ENCODE data around the gene NCMAP.
"Not testable (repeated sequence)": the region's sequence is repeated elsewhere in the genome, so short reads cannot be mapped to it uniquely, and the experiment has no call there.

NCMAP gene

GRCh38 chr1:24544239-24544638, 11.6 kb upstream of the NCMAP start:
- no peak for DNase-seq

GRCh38 chr1:24545662-24546061, 10.2 kb upstream of the NCMAP start:
- no peak for DNase-seq

- no peak for DNase-seq
Measured at GRCh38 chr1:24547195-24547594, 8.7 kb upstream of the NCMAP start.

GRCh38 chr1:24548070-24548469, 7.8 kb upstream of the NCMAP start:
- DNase-seq, result no peak

GRCh38 chr1:24549210-24549609, 6.7 kb upstream of the NCMAP start:
- not testable (repeated sequence) for DNase-seq

GRCh38 chr1:24551290-24551959, 4.5 kb upstream of the NCMAP start:
- no peak for DNase-seq

GRCh38 chr1:24551960-24552571, 3.8 kb upstream of the NCMAP start:
- DNase-seq, result no peak

GRCh38 chr1:24553931-24554330, 2.0 kb upstream of the NCMAP start:
- no peak for DNase-seq

GRCh38 chr1:24554714-24555113, 1.2 kb upstream of the NCMAP start:
- DNase-seq, result no peak

- DNase-seq, result no peak
Measured at GRCh38 chr1:24556414-24556795, 518 bp downstream of the NCMAP start.

- no peak for DNase-seq
Measured at GRCh38 chr1:24557220-24557619, 1.3 kb downstream of the NCMAP start.

- no peak for DNase-seq
Measured at GRCh38 chr1:24557711-24558131, 1.8 kb downstream of the NCMAP start.

- no peak for DNase-seq
Measured at GRCh38 chr1:24558455-24558854, 2.6 kb downstream of the NCMAP start.

GRCh38 chr1:24558902-24559791, 3.3 kb downstream of the NCMAP start:
- no peak for DNase-seq

- no peak for DNase-seq
Measured at GRCh38 chr1:24560361-24560760, 4.5 kb downstream of the NCMAP start.

- no peak for DNase-seq
Measured at GRCh38 chr1:24562625-24563024, 6.7 kb downstream of the NCMAP start.

- DNase-seq, result no peak
Measured at GRCh38 chr1:24564695-24565094, 8.8 kb downstream of the NCMAP start.

- no peak for DNase-seq
Measured at GRCh38 chr1:24566236-24566867, 10.5 kb downstream of the NCMAP start.

- no peak for DNase-seq
Measured at GRCh38 chr1:24567792-24568388, 12.0 kb downstream of the NCMAP start.

GRCh38 chr1:24568475-24568874, 12.6 kb downstream of the NCMAP start:
- DNase-seq, result no peak

- no peak for DNase-seq
Measured at GRCh38 chr1:24570265-24571125, 14.6 kb downstream of the NCMAP start.

GRCh38 chr1:24572301-24572700, 16.4 kb downstream of the NCMAP start:
- DNase-seq, result no peak
